HG03097 (cell line): ENCODE results near the gene BNC2.

Experiments used
- ATAC-seq: cut with Tn5 transposase; IDR thresholded peaks from one replicate; pipeline ENCODE4 v1.9.1; 2021; ENCODE audit not compliant: unreplicated experiment, low FRiP score

The BNC2 gene

GRCh38 chr9:16824545-16825330 is 45.7 kb downstream of the BNC2 start:
- no peak for ATAC-seq

- no peak for ATAC-seq
These were observed 46.6 kb downstream of the BNC2 start for GRCh38 chr9:16823906-16824305.

- no peak for ATAC-seq
These were observed 49.1 kb downstream of the BNC2 start for GRCh38 chr9:16821344-16821743.

- ATAC-seq = no peak
These were observed 53.0 kb downstream of the BNC2 start for GRCh38 chr9:16817514-16817913.

GRCh38 chr9:16817002-16817401 is 53.5 kb downstream of the BNC2 start:
- no peak for ATAC-seq

- ATAC-seq = no peak
These were observed 54.5 kb downstream of the BNC2 start for GRCh38 chr9:16816011-16816410.

GRCh38 chr9:16815079-16815478 is 55.4 kb downstream of the BNC2 start:
- no peak for ATAC-seq

GRCh38 chr9:16813838-16814237 is 56.6 kb downstream of the BNC2 start:
- no peak for ATAC-seq

GRCh38 chr9:16811987-16812685 is 58.3 kb downstream of the BNC2 start:
- ATAC-seq = no peak

- no peak for ATAC-seq
These were observed 60.4 kb downstream of the BNC2 start for GRCh38 chr9:16809912-16810610.

GRCh38 chr9:16806674-16807073 is 63.8 kb downstream of the BNC2 start:
- ATAC-seq = no peak

GRCh38 chr9:16803648-16804047 is 66.8 kb downstream of the BNC2 start:
- no peak for ATAC-seq

- ATAC-seq = no peak
These were observed 68.5 kb downstream of the BNC2 start for GRCh38 chr9:16801871-16802466.

GRCh38 chr9:16796304-16796825 is 74.1 kb downstream of the BNC2 start:
- ATAC-seq = no peak

GRCh38 chr9:16794871-16795639 is 75.4 kb downstream of the BNC2 start:
- ATAC-seq = no peak

GRCh38 chr9:16794103-16794502 is 76.4 kb downstream of the BNC2 start:
- ATAC-seq = no peak

- no peak for ATAC-seq
These were observed 82.7 kb downstream of the BNC2 start for GRCh38 chr9:16787724-16788123.

GRCh38 chr9:16784002-16784401 is 86.5 kb downstream of the BNC2 start:
- no peak for ATAC-seq

GRCh38 chr9:16782490-16782889 is 88.0 kb downstream of the BNC2 start:
- no peak for ATAC-seq

- no peak for ATAC-seq
These were observed 95.1 kb downstream of the BNC2 start for GRCh38 chr9:16775330-16775729.
